Tibial artery (tissue), 4 donors: ENCODE results near the gene N4BP2L2.
"Not testable (repeated sequence)": the region's sequence is repeated elsewhere in the genome, so short reads cannot be mapped to it uniquely, and the experiment has no call there.

ENCODE experiments used
- DNase-seq, 2 donors: peaks; one replicate each; pipeline ENCODE4 v3.0.0-alpha.2; 2019
- H3K27ac ChIP-seq, 2 donors: fragments of 200-600 bp; sonication (generic) in 1 of 2; 1 replicate in 1 of 2; 2 replicates in 1 of 2; pipeline ENCODE4 v1.5.1; 2018 to 2019; ENCODE audit warnings: mild to moderate bottlenecking in 1 of 2
- H3K27me3 ChIP-seq, 2 donors: fragments of 200-600 bp; sonication (generic) in 1 of 2; one replicate each; pipeline versions ENCODE4 v1.5.1 to v1.6.0; 2016 to 2019
- H3K36me3 ChIP-seq, 3 donors: fragments of 200-600 bp; sonication (generic) in 2 of 3; one replicate each; pipeline ENCODE4 v1.5.1; 2016 to 2019; ENCODE audit warnings: mild to moderate bottlenecking in 2 of 3
- H3K4me1 ChIP-seq, 4 donors: fragments of 200-600 bp; sonication (generic) in 2 of 4; 1 replicate in 3 of 4; 2 replicates in 1 of 4; pipeline ENCODE4 v1.5.1; 2016 to 2019
- H3K4me3 ChIP-seq, 2 donors: fragments of 200-600 bp; sonication (generic) in 1 of 2; 1 replicate in 1 of 2; 2 replicates in 1 of 2; pipeline ENCODE4 v1.5.1; 2018 to 2019; ENCODE audit warnings: mild to moderate bottlenecking in 2 of 2
- H3K9me3 ChIP-seq, 3 donors: fragments of 200-600 bp; sonication (generic) in 1 of 3; one replicate each; pipeline ENCODE4 v1.5.1; 2016 to 2019
- CTCF ChIP-seq, 2 experiments: fragments of 200-600 bp in 1 of 2; fragments of 450-650 bp in 1 of 2; IDR thresholded peaks; one replicate each; pipeline ENCODE4 v1.5.1; 2017 to 2019; ENCODE audit warnings: antibody characterized with exemption in 2 of 2, mild to moderate bottlenecking in 1 of 2, moderate library complexity in 1 of 2
- intact Hi-C: fragments of 100-400 bp; cut with DNase I; formaldehyde crosslinking; loops from one replicate; pipeline ENCODE4 v1.15.0; 2023; ENCODE audit warnings: low total_unique reads

The N4BP2L2 gene

DNA sequence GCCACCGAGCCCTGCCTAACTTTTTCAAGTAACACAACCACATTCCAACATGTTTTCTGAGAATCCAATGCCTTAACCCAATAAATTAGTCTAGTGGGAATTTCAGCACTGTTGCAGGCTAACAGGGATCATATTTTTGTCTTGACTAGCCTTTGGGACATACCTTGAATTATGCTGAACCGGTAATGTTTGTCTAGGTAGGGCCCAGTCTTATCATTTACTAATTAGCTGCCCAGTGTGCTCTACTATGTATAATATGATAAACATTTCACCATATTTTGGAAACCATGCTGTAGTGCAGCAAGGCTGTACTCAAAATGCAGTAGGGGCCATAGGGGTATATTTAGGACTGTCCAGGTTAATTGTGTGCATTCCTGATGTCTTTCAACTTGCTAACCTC, 44.4 kb upstream of the N4BP2L2 start:
- no peaks in the 10 kb centered on the region for H3K36me3 ChIP-seq
- H3K4me1 ChIP-seq, result peaks cover 0 to 5% (median 4%) of the 10 kb centered on the region in 4 donors
- no peak for TF ChIP-seq CTCF (IDR thresholded peaks at IDR 0.05)
- H3K9me3 ChIP-seq, result no peaks in the 10 kb centered on the region
- intact Hi-C loops, result loop anchor here (10.0 kb wide), 1 partner anchor 1142 kb away; no protein-coding TSS in a partner anchor
- no peak for DNase-seq
- no peak overlapping the region for H3K27ac ChIP-seq
- H3K4me3 ChIP-seq, result no peak overlapping the region
- no peaks in the 10 kb centered on the region for H3K27me3 ChIP-seq

- Histone ChIP-seq H3K4me3 (no peak overlapping the region), H3K27me3 (no peaks in the 10 kb centered on the region), H3K9me3 (peaks cover 0 to 2% (median 0%) of the 10 kb centered on the region in 3 donors), H3K36me3 (no peaks in the 10 kb centered on the region), H3K27ac (no peak overlapping the region), H3K4me1 (peaks cover 0 to 5% (median 4%) of the 10 kb centered on the region in 4 donors)
- intact Hi-C loops, result loop anchor here (10.0 kb wide), 1 partner anchor 1143 kb away; no protein-coding TSS in a partner anchor
- TF ChIP-seq CTCF (IDR thresholded peaks at IDR 0.05), result no peak
- no peak for DNase-seq
Measured at GRCh38 chr13:32582281-32582680, 43.7 kb upstream of the N4BP2L2 start.

DNA sequence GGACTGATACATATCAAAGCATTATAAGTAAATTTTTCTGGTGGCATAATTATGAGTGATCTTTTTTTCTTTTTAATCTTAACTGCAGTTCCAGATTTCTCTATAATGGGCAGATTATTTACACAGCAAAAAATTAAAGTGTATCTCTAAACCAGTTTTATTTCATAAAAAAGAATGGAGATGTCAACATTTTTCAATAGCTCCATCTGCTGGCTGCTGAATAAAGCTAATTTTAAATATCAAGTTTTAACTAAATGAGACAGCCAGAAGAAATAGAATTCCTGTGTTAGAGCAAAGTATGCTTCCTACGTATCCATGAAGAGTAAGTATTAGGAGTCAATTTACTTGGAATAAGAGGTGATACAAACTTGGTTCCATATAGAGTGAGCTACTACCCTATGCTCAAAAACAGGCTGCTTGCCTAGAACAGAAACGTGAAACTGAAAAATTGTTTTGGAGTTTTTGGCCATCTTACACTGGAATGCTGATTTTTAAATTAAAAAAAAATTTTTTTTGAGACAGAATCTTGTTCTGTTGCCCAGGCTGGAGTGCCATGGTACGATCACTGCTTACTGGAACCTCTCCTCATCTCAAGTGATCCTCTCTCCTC, 42.7 kb upstream of the N4BP2L2 start:
- DNase-seq, result no peak
- H3K27me3 ChIP-seq, result no peaks in the 10 kb centered on the region
- intact Hi-C loops, result loop anchor here (10.0 kb wide), 1 partner anchor 1144 kb away; no protein-coding TSS in a partner anchor
- no peaks in the 10 kb centered on the region for H3K36me3 ChIP-seq
- peaks cover 0 to 5% (median 4%) of the 10 kb centered on the region in 4 donors for H3K4me1 ChIP-seq
- TF ChIP-seq CTCF (IDR thresholded peaks at IDR 0.05), result peak; percentile 50 to 52
- peaks cover 0 to 7% (median 0%) of the 10 kb centered on the region in 3 donors for H3K9me3 ChIP-seq
- H3K4me3 ChIP-seq, result no peak overlapping the region
- H3K27ac ChIP-seq, result no peak overlapping the region

GRCh38 chr13:32577032-32577431, 38.4 kb upstream of the N4BP2L2 start:
- Histone ChIP-seq H3K4me3 (no peak overlapping the region), H3K4me1 (no peaks in the 10 kb centered on the region), H3K36me3 (no peaks in the 10 kb centered on the region), H3K27me3 (no peaks in the 10 kb centered on the region), H3K9me3 (peaks cover 0 to 7% (median 0%) of the 10 kb centered on the region in 3 donors), H3K27ac (no peak overlapping the region)
- no peak for TF ChIP-seq CTCF (IDR thresholded peaks at IDR 0.05)
- intact Hi-C loops, result no loop called here
- no peak for DNase-seq

- DNase-seq, H3K4me1 ChIP-seq, H3K27ac ChIP-seq, H3K36me3 ChIP-seq, intact Hi-C loops, H3K27me3 ChIP-seq, H3K4me3 ChIP-seq, H3K9me3 ChIP-seq: not testable (repeated sequence)
Measured at GRCh38 chr13:32575687-32576086, 37.1 kb upstream of the N4BP2L2 start.

- DNase-seq, H3K27me3 ChIP-seq, H3K36me3 ChIP-seq, H3K4me3 ChIP-seq, H3K9me3 ChIP-seq, intact Hi-C loops, H3K4me1 ChIP-seq, H3K27ac ChIP-seq: not testable (repeated sequence)
Measured at GRCh38 chr13:32560842-32561241, 22.2 kb upstream of the N4BP2L2 start.
